ENCODE data around the gene PAIP2B. TPM values are rescaled to one million over a fixed set of nuclear protein-coding genes. Genes with fewer than 3 reads are reported as not detected.

The PAIP2B gene
- total RNA-seq, 5 donors from 2014 or later (not counting 1 experiment from before 2014, with no cell fraction given): 4.8 to 10.1 (median 8.4) TPM

DNA sequence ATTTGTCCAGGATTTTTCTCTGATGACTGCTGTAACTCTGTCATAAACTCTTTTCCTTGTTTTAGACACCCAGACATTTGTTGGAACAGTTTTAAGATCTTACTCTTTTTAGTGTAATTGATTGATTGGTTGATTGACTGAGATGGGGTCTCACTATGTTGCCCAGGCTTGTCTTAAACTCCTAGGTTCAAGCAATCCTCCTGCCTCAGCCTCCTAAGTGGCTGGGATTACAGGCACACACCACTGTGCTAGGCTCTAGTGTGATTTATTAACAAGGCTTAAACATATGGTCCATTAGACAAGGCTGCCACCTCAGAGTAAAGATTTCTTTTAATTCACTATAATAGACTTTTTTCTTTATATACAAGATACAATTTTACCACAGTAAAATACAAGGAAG, 2.0 kb downstream of the PAIP2B start:
- DNase-seq: no peak
- peaks cover 10% of the 10 kb centered on the region for H3K36me3 Mint-ChIP-seq
- Histone ChIP-seq H3K4me3 (ENCODE audit: control insufficient read depth in 1 of 2, extremely low read depth in 1 of 2, low read length in 1 of 2) (no peak overlapping the region), H3K36me3 (ENCODE audit: control insufficient read depth in 2 of 2, extremely low read depth in 1 of 2, insufficient read depth in 1 of 2, low read length in 1 of 2) (no peaks in the 10 kb centered on the region), H3K9me3 (no peaks in the 10 kb centered on the region), H3K27ac (ENCODE audit: low read length) (no peak overlapping the region), H3K27me3 (replicated peaks in 1 of 2; ENCODE audit: control insufficient read depth in 2 of 2, extremely low read depth in 1 of 2, insufficient read depth in 2 of 2, low read length in 1 of 2) (no peaks in the 10 kb centered on the region), H3K4me1 (ENCODE audit: control insufficient read depth in 1 of 2, extremely low read depth in 1 of 2, insufficient read depth in 2 of 2, low read length in 2 of 2) (peaks cover 4 to 17% of the 10 kb centered on the region in 2 experiments)
- ATAC-seq (replicated peaks in 1 of 4): no peak
- CTCF ChIA-PET: no interaction called here
- peaks cover 21 to 23% (median 22%) of the 10 kb centered on the region in 3 donors for H3K4me1 Mint-ChIP-seq
- POLR2A ChIA-PET: no interaction called here
- no peak overlapping the region for H3K27ac Mint-ChIP-seq
- no peaks in the 10 kb centered on the region for H3K9me3 Mint-ChIP-seq
- H3K27me3 Mint-ChIP-seq: peaks cover 0 to 1% of the 10 kb centered on the region in 2 donors
- H3K4me3 Mint-ChIP-seq: peak overlapping the region in 1 of 3 donors; percentile 84

DNA sequence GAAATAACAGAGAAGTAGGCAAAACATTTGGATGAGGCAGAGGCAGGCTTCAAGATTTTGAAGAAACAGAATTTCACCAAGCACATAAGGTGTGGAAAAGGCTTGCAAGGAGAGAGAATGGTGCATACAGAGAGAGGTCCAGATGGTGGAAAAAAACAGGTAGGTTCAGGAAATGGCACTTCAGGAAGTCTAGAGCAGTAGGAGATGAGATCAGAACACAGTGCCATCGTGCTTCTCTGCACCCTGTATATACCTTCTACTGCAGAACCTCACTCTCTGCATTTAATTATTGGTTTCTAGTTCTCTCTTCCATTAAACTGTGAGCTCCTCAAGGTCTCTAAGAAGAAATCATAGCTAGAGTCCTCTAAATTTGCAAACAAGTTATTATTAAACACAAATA, 2.4 kb downstream of the PAIP2B start:
- H3K27me3 Mint-ChIP-seq: peaks cover 0 to 1% of the 10 kb centered on the region in 2 donors
- Histone ChIP-seq H3K27ac (ENCODE audit: low read length) (no peak overlapping the region), H3K27me3 (replicated peaks in 1 of 2; ENCODE audit: control insufficient read depth in 2 of 2, extremely low read depth in 1 of 2, insufficient read depth in 2 of 2, low read length in 1 of 2) (no peaks in the 10 kb centered on the region), H3K36me3 (ENCODE audit: control insufficient read depth in 2 of 2, extremely low read depth in 1 of 2, insufficient read depth in 1 of 2, low read length in 1 of 2) (no peaks in the 10 kb centered on the region), H3K9me3 (no peaks in the 10 kb centered on the region), H3K4me3 (ENCODE audit: control insufficient read depth in 1 of 2, extremely low read depth in 1 of 2, low read length in 1 of 2) (no peak overlapping the region), H3K4me1 (ENCODE audit: control insufficient read depth in 1 of 2, extremely low read depth in 1 of 2, insufficient read depth in 2 of 2, low read length in 2 of 2) (peaks cover 4 to 17% of the 10 kb centered on the region in 2 experiments)
- peaks cover 21 to 23% (median 22%) of the 10 kb centered on the region in 3 donors for H3K4me1 Mint-ChIP-seq
- DNase-seq (no peak), ATAC-seq (replicated peaks in 1 of 4) (no peak)
- POLR2A ChIA-PET: interaction anchor here in 1 of 2 donors (0.6 kb wide), 1 partner anchor 1705 kb away, joined by 4 read pairs; no protein-coding TSS in a partner anchor
- H3K36me3 Mint-ChIP-seq: peaks cover 10% of the 10 kb centered on the region
- WGBS (ENCODE audit: insufficient coverage): no CpG with 5 or more reads among the region's 1 CpG
- no peak overlapping the region for H3K4me3 Mint-ChIP-seq
- CTCF ChIA-PET: no interaction called here
- H3K9me3 Mint-ChIP-seq: no peaks in the 10 kb centered on the region
- H3K27ac Mint-ChIP-seq: no peak overlapping the region

DNA sequence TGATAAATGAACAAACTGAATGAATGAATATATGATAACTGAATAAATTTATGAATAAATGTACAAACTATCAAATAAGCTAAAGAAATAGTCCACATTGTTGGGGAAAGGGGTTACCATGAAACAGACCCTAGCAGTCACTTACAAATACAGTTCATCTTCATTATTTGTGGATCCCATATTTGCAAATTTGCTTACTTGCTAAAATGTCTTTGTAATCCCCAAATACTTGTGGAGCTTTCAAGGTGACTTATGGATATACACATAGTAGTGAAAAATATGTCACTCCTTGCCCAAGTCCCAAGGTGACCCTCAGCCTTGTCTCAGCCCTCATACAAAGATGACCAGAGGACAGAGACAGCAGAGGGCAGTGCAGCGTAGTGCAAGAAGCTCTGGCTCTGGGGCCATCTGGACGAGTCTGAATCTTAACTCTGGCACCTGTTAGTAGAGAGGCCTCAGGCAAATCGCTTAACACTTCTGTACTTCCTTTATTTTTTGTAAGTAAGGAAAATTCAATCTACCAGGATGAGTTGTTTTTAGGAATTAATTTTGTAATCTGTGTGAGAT, 3.1 kb downstream of the PAIP2B start:
- no peaks in the 10 kb centered on the region for H3K9me3 Mint-ChIP-seq
- CTCF ChIA-PET: no interaction called here
- H3K4me3 ChIP-seq (ENCODE audit: control insufficient read depth in 1 of 2, extremely low read depth in 1 of 2, low read length in 1 of 2): no peak overlapping the region
- no peaks in the 10 kb centered on the region for H3K9me3 ChIP-seq
- peaks cover 4 to 17% of the 10 kb centered on the region in 2 experiments for H3K4me1 ChIP-seq (ENCODE audit: control insufficient read depth in 1 of 2, extremely low read depth in 1 of 2, insufficient read depth in 2 of 2, low read length in 2 of 2)
- DNase-seq (no peak), ATAC-seq (replicated peaks in 1 of 4) (no peak)
- H3K4me1 Mint-ChIP-seq: peaks cover 21 to 23% (median 22%) of the 10 kb centered on the region in 3 donors
- no peaks in the 10 kb centered on the region for H3K36me3 ChIP-seq (ENCODE audit: control insufficient read depth in 2 of 2, extremely low read depth in 1 of 2, insufficient read depth in 1 of 2, low read length in 1 of 2)
- peaks cover 10% of the 10 kb centered on the region for H3K36me3 Mint-ChIP-seq
- H3K27me3 Mint-ChIP-seq: peaks cover 0 to 1% of the 10 kb centered on the region in 2 donors
- no peak overlapping the region for H3K27ac ChIP-seq (ENCODE audit: low read length)
- POLR2A ChIA-PET: interaction anchor here in 1 of 2 donors (0.6 kb wide), 2 partner anchors 18 to 1705 kb away, joined by 3 to 4 read pairs; no protein-coding TSS in a partner anchor
- no peak overlapping the region for H3K27ac Mint-ChIP-seq
- WGBS (ENCODE audit: insufficient coverage): 100% methylated on average over 1 of the region's 3 CpGs
- no peak overlapping the region for H3K4me3 Mint-ChIP-seq
- H3K27me3 ChIP-seq (replicated peaks in 1 of 2; ENCODE audit: control insufficient read depth in 2 of 2, extremely low read depth in 1 of 2, insufficient read depth in 2 of 2, low read length in 1 of 2): no peaks in the 10 kb centered on the region

DNA sequence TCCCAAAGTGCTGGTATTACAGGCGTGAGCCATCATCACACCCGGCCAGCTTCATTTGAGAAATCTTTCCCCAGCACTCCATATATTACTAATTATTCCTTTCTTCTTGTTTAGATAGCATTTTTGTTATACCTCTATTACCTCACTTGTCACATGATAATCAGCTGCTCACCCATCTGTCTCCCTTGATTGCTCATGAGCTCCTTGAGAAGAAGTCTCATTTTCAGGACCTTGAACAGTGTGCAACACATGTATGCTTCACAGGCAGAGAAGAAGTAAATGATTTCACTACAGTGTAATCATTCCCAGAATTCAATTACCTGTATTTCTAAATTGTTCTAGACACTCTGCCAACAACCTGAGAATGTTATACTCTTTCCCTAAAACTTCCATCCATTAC, 6.2 kb downstream of the PAIP2B start:
- no peak overlapping the region for H3K27ac ChIP-seq (ENCODE audit: low read length)
- H3K4me3 ChIP-seq (ENCODE audit: control insufficient read depth in 1 of 2, extremely low read depth in 1 of 2, low read length in 1 of 2): no peak overlapping the region
- H3K36me3 ChIP-seq (ENCODE audit: control insufficient read depth in 2 of 2, extremely low read depth in 1 of 2, insufficient read depth in 1 of 2, low read length in 1 of 2): no peaks in the 10 kb centered on the region
- no peaks in the 10 kb centered on the region for H3K4me1 ChIP-seq (ENCODE audit: control insufficient read depth in 1 of 2, extremely low read depth in 1 of 2, insufficient read depth in 2 of 2, low read length in 2 of 2)
- 100% methylated on average over 2 of the region's 2 CpGs for WGBS (ENCODE audit: insufficient coverage)
- Mint-ChIP-seq H3K9me3 (no peaks in the 10 kb centered on the region), H3K4me1 (peaks cover 12 to 14% (median 13%) of the 10 kb centered on the region in 3 donors), H3K27me3 (no peaks in the 10 kb centered on the region), H3K36me3 (peaks cover 10% of the 10 kb centered on the region), H3K4me3 (no peak overlapping the region), H3K27ac (no peak overlapping the region)
- DNase-seq: no peak
- H3K27me3 ChIP-seq (replicated peaks in 1 of 2; ENCODE audit: control insufficient read depth in 2 of 2, extremely low read depth in 1 of 2, insufficient read depth in 2 of 2, low read length in 1 of 2): no peaks in the 10 kb centered on the region
- no peak for ATAC-seq (replicated peaks in 1 of 4)
- ChIA-PET POLR2A (no interaction called here), CTCF (no interaction called here)
- no peaks in the 10 kb centered on the region for H3K9me3 ChIP-seq

- Mint-ChIP-seq H3K9me3 (no peaks in the 10 kb centered on the region), H3K27me3 (no peaks in the 10 kb centered on the region), H3K4me3 (no peak overlapping the region), H3K36me3 (peaks cover 9% of the 10 kb centered on the region), H3K4me1 (no peaks in the 10 kb centered on the region), H3K27ac (no peak overlapping the region)
- ChIA-PET POLR2A (interaction anchor here in 1 of 2 donors (0.6 kb wide), 1 partner anchor 113 kb away, joined by 9 read pairs; no protein-coding TSS in a partner anchor), CTCF (no interaction called here)
- no CpG with 5 or more reads among the region's 1 CpG for WGBS (ENCODE audit: insufficient coverage)
- DNase-seq (no peak), ATAC-seq (replicated peaks in 1 of 4) (no peak)
- no peak overlapping the region for H3K27ac ChIP-seq (ENCODE audit: low read length)
- no peaks in the 10 kb centered on the region for H3K4me1 ChIP-seq (ENCODE audit: control insufficient read depth in 1 of 2, extremely low read depth in 1 of 2, insufficient read depth in 2 of 2, low read length in 2 of 2)
- no peak overlapping the region for H3K4me3 ChIP-seq (ENCODE audit: control insufficient read depth in 1 of 2, extremely low read depth in 1 of 2, low read length in 1 of 2)
- H3K36me3 ChIP-seq (ENCODE audit: control insufficient read depth in 2 of 2, extremely low read depth in 1 of 2, insufficient read depth in 1 of 2, low read length in 1 of 2): no peaks in the 10 kb centered on the region
- no peaks in the 10 kb centered on the region for H3K9me3 ChIP-seq
- H3K27me3 ChIP-seq (replicated peaks in 1 of 2; ENCODE audit: control insufficient read depth in 2 of 2, extremely low read depth in 1 of 2, insufficient read depth in 2 of 2, low read length in 1 of 2): no peaks in the 10 kb centered on the region
These were observed 10.4 kb downstream of the PAIP2B start for GRCh38 chr2:71216501-71216900.

DNA sequence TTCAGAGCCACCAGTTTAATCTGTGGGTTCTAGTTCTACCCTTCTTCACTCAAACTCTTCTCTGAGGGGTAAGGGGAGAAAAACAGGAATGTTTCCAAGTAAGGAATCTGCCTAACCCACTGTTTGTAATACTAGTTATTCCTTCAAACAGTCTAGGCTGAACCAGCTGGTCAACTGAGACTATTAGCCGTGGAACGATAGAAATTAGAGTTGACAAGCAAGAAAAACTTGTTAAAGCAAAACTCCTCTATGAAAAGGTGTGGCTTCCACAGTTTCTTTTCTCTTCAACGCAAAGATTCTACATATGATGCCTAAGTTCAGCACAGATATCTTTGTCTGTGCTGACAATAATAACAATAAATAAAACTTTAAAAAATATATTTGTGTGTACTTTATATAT, 11.5 kb downstream of the PAIP2B start:
- ATAC-seq (replicated peaks in 1 of 4) (no peak), DNase-seq (no peak)
- Mint-ChIP-seq H3K27me3 (no peaks in the 10 kb centered on the region), H3K36me3 (peaks cover 7% of the 10 kb centered on the region), H3K27ac (no peak overlapping the region), H3K4me1 (no peaks in the 10 kb centered on the region), H3K9me3 (no peaks in the 10 kb centered on the region), H3K4me3 (no peak overlapping the region)
- Histone ChIP-seq H3K4me1 (ENCODE audit: control insufficient read depth in 1 of 2, extremely low read depth in 1 of 2, insufficient read depth in 2 of 2, low read length in 2 of 2) (no peaks in the 10 kb centered on the region), H3K4me3 (ENCODE audit: control insufficient read depth in 1 of 2, extremely low read depth in 1 of 2, low read length in 1 of 2) (no peak overlapping the region), H3K36me3 (ENCODE audit: control insufficient read depth in 2 of 2, extremely low read depth in 1 of 2, insufficient read depth in 1 of 2, low read length in 1 of 2) (no peaks in the 10 kb centered on the region), H3K27me3 (replicated peaks in 1 of 2; ENCODE audit: control insufficient read depth in 2 of 2, extremely low read depth in 1 of 2, insufficient read depth in 2 of 2, low read length in 1 of 2) (no peaks in the 10 kb centered on the region), H3K27ac (ENCODE audit: low read length) (no peak overlapping the region), H3K9me3 (no peaks in the 10 kb centered on the region)
- POLR2A ChIA-PET: no interaction called here
- CTCF ChIA-PET: no interaction called here
- WGBS (ENCODE audit: insufficient coverage): no CpG with 5 or more reads among the region's 3 CpGs

GRCh38 chr2:71212336-71212735, 14.6 kb downstream of the PAIP2B start:
- H3K4me3 Mint-ChIP-seq: no peak overlapping the region
- peaks cover 0 to 2% of the 10 kb centered on the region in 2 donors for H3K27me3 Mint-ChIP-seq
- ATAC-seq (replicated peaks in 1 of 4): no peak
- H3K4me1 Mint-ChIP-seq: no peaks in the 10 kb centered on the region
- H3K4me3 ChIP-seq (ENCODE audit: control insufficient read depth in 1 of 2, extremely low read depth in 1 of 2, low read length in 1 of 2): no peak overlapping the region
- no peak overlapping the region for H3K27ac ChIP-seq (ENCODE audit: low read length)
- no peak overlapping the region for H3K27ac Mint-ChIP-seq
- ChIA-PET CTCF (no interaction called here), POLR2A (no interaction called here)
- no CpG with 5 or more reads among the region's 2 CpGs for WGBS (ENCODE audit: insufficient coverage)
- no peaks in the 10 kb centered on the region for H3K27me3 ChIP-seq (replicated peaks in 1 of 2; ENCODE audit: control insufficient read depth in 2 of 2, extremely low read depth in 1 of 2, insufficient read depth in 2 of 2, low read length in 1 of 2)
- peaks cover 24% of the 10 kb centered on the region for H3K36me3 Mint-ChIP-seq
- H3K4me1 ChIP-seq (ENCODE audit: control insufficient read depth in 1 of 2, extremely low read depth in 1 of 2, insufficient read depth in 2 of 2, low read length in 2 of 2): no peaks in the 10 kb centered on the region
- H3K9me3 ChIP-seq: no peaks in the 10 kb centered on the region
- H3K9me3 Mint-ChIP-seq: no peaks in the 10 kb centered on the region
- DNase-seq: no peak
- H3K36me3 ChIP-seq (ENCODE audit: control insufficient read depth in 2 of 2, extremely low read depth in 1 of 2, insufficient read depth in 1 of 2, low read length in 1 of 2): no peaks in the 10 kb centered on the region

Measured in T-cell (primary cell).